GM12878 (cell line): ENCODE results near the gene PRDM1. TPM values are rescaled to one million over a fixed set of nuclear protein-coding genes. Genes with fewer than 3 reads are reported as not detected.

Experiments
- ATAC-seq: fragments of 200-7000 bp; cut with Tn5 transposase; 3 replicates; pipeline ENCODE4 v1.9.1; 2020; ENCODE audit warnings: mild to moderate bottlenecking, moderate library complexity
- BruUV-seq: library from RNA; stranded (reverse); fragments of 400-500 nt; replicated peaks from 2 replicates; lab custom pipeline; 2021; lab: Mats Ljungman, UMichigan
- CTCF ChIA-PET: fragments of 300-600 bp; sonication (Branson Sonifier 250); formaldehyde crosslinking; extraction: SDS; loops from one replicate; lab custom pipeline; 2021; ENCODE audit warnings: inconsistent platforms; lab: Yijun Ruan, JAX
- POLR2A ChIA-PET: fragments of 350-600 bp; formaldehyde crosslinking; extraction: SDS; loops from one replicate; lab custom pipeline; 2021; ENCODE audit warnings: inconsistent platforms; lab: Charles Lee
- RAD21 ChIA-PET: fragments of 300-600 bp; sonication (Branson Sonifier 250); formaldehyde crosslinking; loops from one replicate; lab custom pipeline; 2023; ENCODE audit warnings: antibody characterized with exemption; ENCODE audit not compliant: unreplicated experiment; lab: Charles Lee
- SMC1A ChIA-PET: fragments of 300-600 bp; sonication (Branson Sonifier 250); formaldehyde crosslinking; loops from one replicate; lab custom pipeline; 2023; ENCODE audit not compliant: unreplicated experiment, uncharacterized antibody; lab: Charles Lee
- DNase-seq: peaks from one replicate; pipeline ENCODE4 v3.0.0-alpha.2; 2011; ENCODE audit warnings: low read depth, low spot score
- FAIRE-seq: peaks from 3 replicates; lab custom pipeline; 2011; peaks lifted over from hg19 to GRCh38; lab: Jason Lieb, UNC
- H2AFZ ChIP-seq: 2 replicates; pipeline ENCODE4 v1.6.0; 2011; ENCODE audit warnings: low read depth, low read length, control low read depth; ENCODE audit not compliant: control insufficient read depth
- H3K27ac ChIP-seq: 2 replicates; pipeline ENCODE4 v1.5.1; 2011; ENCODE audit warnings: control low read depth; ENCODE audit not compliant: control insufficient read depth, insufficient read depth
- H3K27me3 ChIP-seq, 2 experiments: replicated peaks in 1 of 2; 2 replicates each; pipeline versions ENCODE4 v1.6.0 to v1.6.1; 2011; ENCODE audit warnings: low read length in 1 of 2; ENCODE audit not compliant: control insufficient read depth in 2 of 2, insufficient read depth in 2 of 2
- H3K36me3 ChIP-seq, 2 experiments: 2 replicates each; pipeline ENCODE4 v1.5.1; 2011; ENCODE audit warnings: low read length in 1 of 2; ENCODE audit not compliant: control insufficient read depth in 2 of 2, insufficient read depth in 2 of 2
- H3K4me1 ChIP-seq: 2 replicates; pipeline ENCODE4 v1.6.1; 2011; ENCODE audit warnings: mild to moderate bottlenecking, low read length, moderate library complexity, mixed read lengths; ENCODE audit not compliant: control insufficient read depth, insufficient read depth
- H3K4me2 ChIP-seq: 2 replicates; pipeline ENCODE4 v1.6.0; 2011; ENCODE audit warnings: control low read depth; ENCODE audit not compliant: control insufficient read depth, insufficient read depth
- H3K4me3 ChIP-seq: fragments of 200-600 bp; sonication (generic); 2 replicates; pipeline ENCODE4 v1.5.1; 2016
- H3K79me2 ChIP-seq: 2 replicates; pipeline ENCODE4 v1.6.0; 2011; ENCODE audit warnings: low read length; ENCODE audit not compliant: control insufficient read depth, insufficient read depth
- H3K9ac ChIP-seq: 2 replicates; pipeline ENCODE4 v1.8.0; 2011; ENCODE audit warnings: low read length, control low read depth, mixed read lengths; ENCODE audit not compliant: control insufficient read depth, insufficient read depth
- H3K9me3 ChIP-seq: replicated peaks from 3 replicates; pipeline ENCODE4 v1.5.1; 2011; ENCODE audit warnings: mild to moderate bottlenecking, low read length; ENCODE audit not compliant: control insufficient read depth, insufficient read depth
- H4K20me1 ChIP-seq: 2 replicates; pipeline ENCODE4 v1.6.0; 2011; ENCODE audit not compliant: control insufficient read depth, insufficient read depth
- HCFC1 ChIP-seq: fragments of 150-350 bp; IDR thresholded peaks from 2 replicates; pipeline ENCODE4 v1.6.1; 2014; ENCODE audit warnings: low read length
- IKZF2 ChIP-seq, 2 experiments: fragments of 450-650 bp; IDR thresholded peaks; 2 replicates each; pipeline ENCODE4 v1.6.1; 2017; ENCODE audit warnings: mild to moderate bottlenecking in 2 of 2, moderate library complexity in 2 of 2
- KAT2A ChIP-seq: conservative IDR thresholded peaks from 2 replicates; pipeline ENCODE4 v1.6.1; 2011; ENCODE audit warnings: low read depth, low read length; ENCODE audit not compliant: control insufficient read depth
- NFYB ChIP-seq: IDR thresholded peaks from 2 replicates; pipeline ENCODE4 v1.6.1; 2011; ENCODE audit warnings: low read depth, mild to moderate bottlenecking, low read length, improper control_type of control experiment, moderate library complexity; ENCODE audit not compliant: insufficient read depth
- PBX3 ChIP-seq: IDR thresholded peaks from 2 replicates; pipeline ENCODE4 v1.6.1; 2011; ENCODE audit warnings: mild to moderate bottlenecking, low read depth, low read length, moderate library complexity; ENCODE audit not compliant: insufficient replicate concordance
- POLR2AphosphoS2 ChIP-seq: IDR thresholded peaks from 2 replicates; pipeline ENCODE4 v1.6.1; 2011; ENCODE audit warnings: low read depth, mild to moderate bottlenecking, low read length, improper control_type of control experiment, moderate library complexity
- POU2F2 ChIP-seq: IDR thresholded peaks from 3 replicates; pipeline ENCODE4 v1.6.1; 2011; ENCODE audit warnings: low read depth, mild to moderate bottlenecking, low read length, borderline replicate concordance
- SIN3A ChIP-seq: IDR thresholded peaks from 2 replicates; pipeline ENCODE4 v1.6.1; 2012; ENCODE audit warnings: low read depth, low read length, improper control_type of control experiment
- TCF7 ChIP-seq: IDR thresholded peaks from 2 replicates; pipeline ENCODE4 v1.6.1; 2014; ENCODE audit warnings: antibody characterized with exemption, borderline replicate concordance
- ZBTB40 ChIP-seq: fragments of 450-650 bp; IDR thresholded peaks from 2 replicates; pipeline ENCODE4 v1.6.1; 2016; ENCODE audit warnings: mild to moderate bottlenecking, moderate library complexity, borderline replicate concordance
- WGBS: methylation state at CpG from one replicate; pipeline ENCODE4 v1.1.6; 2016; ENCODE audit warnings: low lambda C conversion rate; ENCODE audit not compliant: insufficient replicate concordance, insufficient coverage; ENCODE audit errors: missing lambda C conversion rate; 5-methylcytosine and 5-hydroxymethylcytosine counted together
- in situ Hi-C: fragments of 300-500 bp; cut with MboI; formaldehyde crosslinking; loops from 9 replicates; pipeline ENCODE4 v1.14.3; 2018; ENCODE audit warnings: mixed read lengths
- intact Hi-C: fragments of 100-400 bp; cut with micrococcal nuclease; formaldehyde crosslinking; loops from one replicate; pipeline ENCODE4 v1.14.2; 2022; ENCODE audit not compliant: unreplicated experiment
- polyA plus RNA-seq, 11 experiments: library from polyadenylated mRNA; depleted of rRNA in 4 of 11; unstranded in 6 of 11; stranded (reverse) in 5 of 11; fragments of >200 nt; fragmentation: Nextera tagmentation in 4 of 11; fragmentation: Illumina TruSeq in 1 of 11; extraction: Ambion mirVana in 4 of 11; extraction: Trizol in 1 of 11; gene quantifications; 1 replicate in 1 of 11; 2 replicates in 10 of 11; pipeline versions ENCODE4 v1.2.1 to v1.2.3, GENCODE V29; 2011 to 2016; ENCODE audit warnings: inconsistent platforms in 2 of 11, missing spikeins in 2 of 11, low read depth in 1 of 11
- total RNA-seq, 4 experiments: library from RNA; depleted of rRNA in 3 of 4; stranded (reverse); fragments of >200 nt in 3 of 4; fragmentation: Illumina TruSeq in 1 of 4; extraction: Trizol in 1 of 4; gene quantifications; 2 replicates each; pipeline versions ENCODE4 v1.2.1 to v1.2.3, GENCODE V29; 2013 to 2021

PRDM1 gene
- total and polyA plus RNA-seq, 10 of the 15 experiments (the other 5 are each of a cell fraction or from before 2014, with no cell fraction given), result 1.9 to 15.8 (median 4.1) TPM

DNA sequence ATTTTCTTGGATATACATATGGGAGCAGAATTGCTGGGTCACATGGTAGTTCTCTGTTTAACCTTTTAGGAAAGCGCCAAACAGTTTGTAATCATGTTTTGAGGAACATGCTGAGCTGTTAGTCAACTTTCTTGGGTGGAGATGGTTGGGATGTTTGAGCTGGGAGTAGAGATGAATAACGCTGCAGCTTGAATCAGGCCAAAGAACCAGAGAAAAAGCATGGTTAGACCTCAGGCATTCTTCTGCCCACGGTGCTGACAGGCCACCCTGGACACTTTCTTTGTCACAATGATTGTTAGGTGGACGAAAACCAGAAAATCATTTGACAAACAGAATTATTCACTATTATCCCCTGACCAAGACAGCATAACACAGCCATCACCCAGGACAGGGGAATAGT is 66.8 kb downstream of the PRDM1 start:
- Histone ChIP-seq H4K20me1 (no peaks in the 10 kb centered on the region), H3K36me3 (no peaks in the 10 kb centered on the region), H3K4me3 (no peak overlapping the region), H3K27me3 (no peaks in the 10 kb centered on the region), H3K9me3 (no peaks in the 10 kb centered on the region; the same call in 2 of the 3 replicates), H3K9ac (no peak overlapping the region), H3K79me2 (no peaks in the 10 kb centered on the region), H3K27ac (no peak overlapping the region), H3K4me2 (no peak overlapping the region), H3K4me1 (no peaks in the 10 kb centered on the region; the same call in 1 of the 2 replicates), H2AFZ (no peak overlapping the region)
- FAIRE-seq, result no peak
- ChIA-PET CTCF (interaction anchor here (1.5 to 3.1 kb wide), 2 partner anchors 63 to 70 kb away, joined by 3 to 12 read pairs; no protein-coding TSS in a partner anchor), SMC1A (interaction anchor here (18.2 kb wide), 1 partner anchor 12 kb away, joined by 217 read pairs; no protein-coding TSS in a partner anchor), POLR2A (no interaction called here), RAD21 (interaction anchor here (0.7 to 0.9 kb wide), 3 partner anchors 10 to 63 kb away, joined by 3 read pairs; no protein-coding TSS in a partner anchor)
- DNase-seq, result no peak
- WGBS, result 57% methylated on average over 4 of the region's 4 CpGs
- no peak for ATAC-seq
- TF ChIP-seq POLR2AphosphoS2, result no peak
- TF ChIP-seq NFYB, result no peak
- TF ChIP-seq SIN3A, result no peak
- TF ChIP-seq POU2F2, result no peak
- TF ChIP-seq KAT2A, result no peak
- TF ChIP-seq PBX3, result no peak
- TF ChIP-seq TCF7, result no peak
- no peak for TF ChIP-seq IKZF2 (IDR thresholded peaks at IDR 0.05)
- TF ChIP-seq ZBTB40, result no peak
- no peak for TF ChIP-seq HCFC1
- no TSS peak for BruUV-seq
- intact Hi-C loops (no loop called here), in situ Hi-C loops (no loop called here)
